K562 (cell line): ENCODE data around the gene VWA3A. TPM values are rescaled to one million over a fixed set of nuclear protein-coding genes. Genes with fewer than 3 reads are reported as not detected.

ENCODE experiments used
- ATAC-seq: fragments of 200-7000 bp; cut with Tn5 transposase; 3 replicates; pipeline ENCODE4 v1.9.1; 2020; ENCODE audit warnings: moderate library complexity
- BruUV-seq: library from RNA; stranded (reverse); fragments of 400-500 nt; replicated peaks from 2 replicates; lab custom pipeline; 2021; lab: Mats Ljungman, UMichigan
- CTCF ChIA-PET: fragments of 300-600 bp; formaldehyde crosslinking; extraction: SDS; loops from one replicate; lab custom pipeline; 2021; ENCODE audit warnings: low intra/inter-chr PET ratio; lab: Yijun Ruan, JAX
- POLR2A ChIA-PET: fragments of 300-600, 350-650 bp; sonication (Branson Sonifier 250); formaldehyde crosslinking; extraction: SDS; loops from one replicate; lab custom pipeline; 2021; ENCODE audit warnings: antibody characterized with exemption, inconsistent platforms; lab: Yijun Ruan, JAX
- DNase-seq, 4 experiments: peaks; one replicate each; pipeline versions ENCODE4 v3.0.0 to v3.0.0-alpha.2; 2011 to 2018; ENCODE audit warnings: low spot score in 3 of 4, mixed read lengths in 3 of 4; ENCODE audit errors: extremely low read depth in 1 of 4
- FAIRE-seq: peaks from 2 replicates; lab custom pipeline; 2011; peaks lifted over from hg19 to GRCh38; lab: Jason Lieb, UNC
- H2AFZ ChIP-seq: 2 replicates; pipeline ENCODE4 v1.6.0; 2011; ENCODE audit warnings: low read depth, low read length, control low read depth, inconsistent platforms
- H3K27ac ChIP-seq: fragments of 200-600 bp; 3 replicates; pipeline ENCODE4 v1.8.0; 2011; ENCODE audit warnings: low read depth, mild to moderate bottlenecking, control low read depth, inconsistent platforms, low read length, moderate library complexity, mixed read lengths; ENCODE audit errors: extremely low read depth
- H3K27me3 ChIP-seq, 2 experiments: fragments of 300-600 bp in 1 of 2; 2 replicates in 1 of 2; 3 replicates in 1 of 2; pipeline versions ENCODE4 v1.6.0 to v1.8.0; 2011; ENCODE audit warnings: inconsistent platforms in 2 of 2, low read length in 2 of 2, mild to moderate bottlenecking in 1 of 2, mixed read lengths in 1 of 2, moderate library complexity in 1 of 2; ENCODE audit not compliant: control insufficient read depth in 2 of 2, insufficient read depth in 2 of 2
- H3K36me3 ChIP-seq: fragments of 300-600 bp; 3 replicates; pipeline ENCODE4 v1.8.0; 2011; ENCODE audit warnings: mild to moderate bottlenecking, low read length, inconsistent platforms; ENCODE audit not compliant: control insufficient read depth, insufficient read depth
- H3K4me1 ChIP-seq, 2 experiments: fragments of 200-600 bp in 1 of 2; replicated peaks in 1 of 2; 2 replicates in 1 of 2; 3 replicates in 1 of 2; pipeline versions ENCODE4 v1.5.1 to v1.8.0; 2011; ENCODE audit warnings: inconsistent platforms in 2 of 2, low read length in 2 of 2, mild to moderate bottlenecking in 1 of 2, mixed read lengths in 1 of 2, moderate library complexity in 1 of 2; ENCODE audit not compliant: control insufficient read depth in 2 of 2, insufficient read depth in 2 of 2
- H3K4me2 ChIP-seq: 2 replicates; pipeline ENCODE4 v1.6.1; 2011; ENCODE audit warnings: low read length, control low read depth, inconsistent platforms, mixed read lengths; ENCODE audit not compliant: insufficient read depth
- H3K4me3 ChIP-seq: fragments of 200-600 bp; sonication (generic), shearing (Covaris generic); 2 replicates; pipeline ENCODE4 v1.5.1; 2016; ENCODE audit warnings: control low read depth, inconsistent platforms
- H3K79me2 ChIP-seq: fragments of 200-600 bp; 3 replicates; pipeline ENCODE4 v1.8.0; 2011; ENCODE audit warnings: low read length, inconsistent platforms; ENCODE audit not compliant: control insufficient read depth, insufficient read depth
- H3K9ac ChIP-seq, 2 experiments: 2 replicates each; pipeline versions ENCODE4 v1.6.0 to v1.6.1; 2011; ENCODE audit warnings: low read depth in 2 of 2, low read length in 2 of 2, control low read depth in 1 of 2, inconsistent platforms in 1 of 2, mild to moderate bottlenecking in 1 of 2, mixed read lengths in 1 of 2; ENCODE audit not compliant: insufficient read depth in 1 of 2
- H3K9me1 ChIP-seq: one replicate; pipeline ENCODE4 v1.6.0; 2011; ENCODE audit warnings: inconsistent platforms, mild to moderate bottlenecking, low read length, moderate library complexity; ENCODE audit not compliant: control insufficient read depth, insufficient read depth
- H3K9me3 ChIP-seq: replicated peaks from 2 replicates; pipeline ENCODE4 v1.5.1; 2011; ENCODE audit warnings: low read depth, low read length, inconsistent platforms; ENCODE audit not compliant: control insufficient read depth, insufficient read depth
- H4K20me1 ChIP-seq: replicated peaks from 2 replicates; pipeline ENCODE4 v1.6.1; 2011; ENCODE audit warnings: low read length, inconsistent platforms, mixed read lengths; ENCODE audit not compliant: control insufficient read depth, insufficient read depth
- BACH1 ChIP-seq: fragments of 200-800 bp; sonication (Bioruptor generic); IDR thresholded peaks from 2 replicates; pipeline ENCODE4 v1.6.1; 2016; ENCODE audit warnings: missing genetic modification characterization, missing compliant biosample characterization
- BCOR ChIP-seq: fragments of 450-650 bp; IDR thresholded peaks from 2 replicates; pipeline ENCODE4 v1.6.1; 2016
- CTCF ChIP-seq, 3 experiments: IDR thresholded peaks in 2 of 3; conservative IDR thresholded peaks in 1 of 3; 2 replicates each; pipeline ENCODE4 v1.5.1; 2011 to 2012; ENCODE audit warnings: low read length in 3 of 3, mild to moderate bottlenecking in 3 of 3, control low read depth in 2 of 3, improper control_type of control experiment in 1 of 3, inconsistent platforms in 1 of 3, low read depth in 1 of 3, mixed read lengths in 1 of 3, moderate library complexity in 1 of 3; ENCODE audit not compliant: insufficient read depth in 2 of 3
- DDX20 ChIP-seq: fragments of 450-650 bp; IDR thresholded peaks from 2 replicates; pipeline ENCODE4 v1.6.1; 2016; ENCODE audit warnings: missing genetic modification characterization, low read depth, mild to moderate bottlenecking, missing compliant biosample characterization, moderate library complexity
- GTF3C2 ChIP-seq: IDR thresholded peaks from 3 replicates; pipeline ENCODE4 v1.6.1; 2011; ENCODE audit warnings: borderline replicate concordance, mild to moderate bottlenecking, moderate library complexity; ENCODE audit not compliant: insufficient read length; ENCODE audit errors: extremely low read depth
- KDM1A ChIP-seq, 2 experiments: fragments of 450-650 bp; IDR thresholded peaks; 2 replicates each; pipeline ENCODE4 v1.6.1; 2016; ENCODE audit warnings: mild to moderate bottlenecking in 2 of 2
- RBM25 ChIP-seq: fragments of 200-400 bp; formaldehyde crosslinking; IDR thresholded peaks from 2 replicates; pipeline ENCODE4 v1.6.1; 2018; ENCODE audit warnings: low read length, low read depth, moderate library complexity; ENCODE audit not compliant: severe bottlenecking
- SMARCA5 ChIP-seq: fragments of 450-650 bp; IDR thresholded peaks from 2 replicates; pipeline ENCODE4 v1.6.1; 2016
- TAF9B ChIP-seq: fragments of 450-650 bp; IDR thresholded peaks from 2 replicates; pipeline ENCODE4 v1.6.1; 2018; ENCODE audit warnings: mild to moderate bottlenecking; ENCODE audit not compliant: partially characterized antibody
- TRIM28 ChIP-seq: fragments of 450-650 bp; IDR thresholded peaks from 2 replicates; pipeline ENCODE4 v1.6.1; 2017
- ZC3H8 ChIP-seq: fragments of 450-650 bp; IDR thresholded peaks from 2 replicates; pipeline ENCODE4 v1.6.1; 2017
- ZFP36 ChIP-seq: fragments of 150-350 bp; IDR thresholded peaks from 2 replicates; pipeline ENCODE4 v1.6.1; 2018; ENCODE audit warnings: low read length, low read depth; ENCODE audit not compliant: partially characterized antibody
- ZNF212 ChIP-seq: fragments of 450-650 bp; formaldehyde crosslinking; IDR thresholded peaks from 2 replicates; pipeline ENCODE4 v1.4.0; 2020; ENCODE audit warnings: mild to moderate bottlenecking
- ZNF436 ChIP-seq: fragments of 250-450, 450-650 bp; sonication (Bioruptor Pico); formaldehyde crosslinking; IDR thresholded peaks from 2 replicates; pipeline ENCODE4 v1.7.0; 2020; ENCODE audit warnings: mild to moderate bottlenecking
- ZNF561 ChIP-seq: fragments of 450-650 bp; formaldehyde crosslinking; conservative IDR thresholded peaks from 2 replicates; pipeline ENCODE4 v1.4.0; 2020; ENCODE audit warnings: mild to moderate bottlenecking, moderate library complexity
- ZNF780A ChIP-seq: fragments of 250-450 bp; sonication (Bioruptor Pico); IDR thresholded peaks from 2 replicates; pipeline ENCODE4 v1.5.0; 2021; ENCODE audit warnings: mild to moderate bottlenecking
- ZNF830 ChIP-seq: fragments of 250-450 bp; sonication (Bioruptor Pico); IDR thresholded peaks from 2 replicates; pipeline ENCODE4 v1.5.0; 2021; ENCODE audit warnings: mild to moderate bottlenecking
- WGBS: fragments of 100-300 bp; shearing (Covaris generic); methylation state at CpG from one replicate; pipeline ENCODE4 v1.1.6; 2016; ENCODE audit warnings: low coverage, mixed read lengths; ENCODE audit not compliant: insufficient coverage; ENCODE audit errors: missing lambda C conversion rate; 5-methylcytosine and 5-hydroxymethylcytosine counted together
- in situ Hi-C: fragments of 300-500 bp; cut with MboI; formaldehyde crosslinking; loops from 4 replicates; pipeline ENCODE4 v1.15.0; 2018; ENCODE audit warnings: inconsistent platforms, mixed read lengths
- intact Hi-C: fragments of 100-400 bp; cut with micrococcal nuclease; formaldehyde crosslinking; loops from 2 replicates; pipeline ENCODE4 v1.14.2; 2022
- polyA plus RNA-seq, 8 experiments: library from polyadenylated mRNA; depleted of rRNA in 4 of 8; stranded (reverse) in 5 of 8; unstranded in 3 of 8; fragments of >200 nt; fragmentation: Nextera tagmentation in 2 of 8; fragmentation: Illumina TruSeq in 1 of 8; extraction: Ambion mirVana in 2 of 8; extraction: Trizol in 1 of 8; gene quantifications; 2 replicates each; pipeline versions ENCODE4 v1.2.1 to v1.2.3, GENCODE V29; 2011 to 2014; ENCODE audit warnings: inconsistent platforms in 1 of 8, missing spikeins in 1 of 8
- total RNA-seq, 7 experiments: library from RNA; depleted of rRNA in 6 of 7; stranded (reverse); fragments of >200 nt in 6 of 7; fragmentation: Illumina TruSeq in 2 of 7; extraction: Trizol in 2 of 7; gene quantifications; 2 replicates each; pipeline versions ENCODE4 v1.2.1 to v1.2.3, GENCODE V29; 2011 to 2021; ENCODE audit warnings: low replicate concordance in 1 of 7

VWA3A gene
- total and polyA plus RNA-seq, 9 of the 15 experiments (the other 6 are each of a cell fraction or from before 2014, with no cell fraction given): not detected

GRCh38 chr16:22177968-22178930, 85.9 kb downstream of the VWA3A start:
- DNase-seq (no peak), ATAC-seq (peak; percentile 31; the same call in 1 of the 3 replicates), FAIRE-seq (no peak)
- Histone ChIP-seq H3K4me3 (no peak overlapping the region), H3K36me3 (no peaks in the 10 kb centered on the region), H3K79me2 (no peaks in the 10 kb centered on the region), H3K27ac (no peak overlapping the region), H4K20me1 (no peaks in the 10 kb centered on the region; the same call in 1 of the 2 replicates), H3K9ac (no peak overlapping the region), H3K4me2 (no peak overlapping the region), H3K27me3 (peaks cover 33 to 65% of the 10 kb centered on the region in 2 experiments), H3K9me1 (no peaks in the 10 kb centered on the region), H2AFZ (no peak overlapping the region), H3K4me1 (no peaks in the 10 kb centered on the region), H3K9me3 (no peaks in the 10 kb centered on the region)
- 3% methylated on average over 17 of the region's 18 CpGs for WGBS
- ChIA-PET POLR2A (interaction anchor here (0.6 to 1.0 kb wide), 2 partner anchors 10 to 1079 kb away, joined by 3 to 5 read pairs; no protein-coding TSS in a partner anchor), CTCF (no interaction called here)
- TF ChIP-seq ZNF212 (CRISPR knock-in tag) (no peak), SMARCA5 (peak; percentile 61; the same call in 1 of the 2 replicates), TAF9B (no peak), BCOR (peak; percentile 78), KDM1A (IDR thresholded peaks at IDR 0.05) (peak; percentile 21 to 36; a peak in 1 of 4 replicates), DDX20 (tag) (no peak), ZC3H8 (no peak), RBM25 (peak; percentile 89), ZNF561 (CRISPR knock-in tag) (no peak), ZNF436 (CRISPR knock-in tag) (peak; percentile 81; the same call in 1 of the 2 replicates), ZFP36 (peak; percentile 99), ZNF780A (CRISPR knock-in tag) (no peak), GTF3C2 (peak; percentile 37), CTCF (IDR thresholded peaks at IDR 0.05 in 2 of 3, conservative IDR thresholded peaks at IDR 0.05 in 1 of 3; ENCODE audit: insufficient read depth in 2 of 3, low read depth in 1 of 3, low read length in 3 of 3) (no peak), BACH1 (tag) (no peak), TRIM28 (no peak), ZNF830 (no peak)
- BruUV-seq: no TSS peak
- intact Hi-C loops: no loop called here
- in situ Hi-C loops: no loop called here
